GM06990 (cell line): ENCODE results near the gene CNTNAP5.

Experiments
- DNase-seq: peaks from one replicate; pipeline ENCODE4 v3.0.0-alpha.2; 2011; ENCODE audit not compliant: insufficient read length; ENCODE audit errors: extremely low read depth
- H3K27me3 ChIP-seq: replicated peaks from 2 replicates; pipeline ENCODE4 v1.6.0; 2011; ENCODE audit warnings: low read length; ENCODE audit not compliant: control insufficient read depth, insufficient read depth
- H3K36me3 ChIP-seq: 2 replicates; pipeline ENCODE4 v1.5.1; 2011; ENCODE audit warnings: low read length; ENCODE audit not compliant: control insufficient read depth, insufficient read depth
- H3K4me3 ChIP-seq: replicated peaks from 2 replicates; pipeline ENCODE4 v1.5.1; 2011; ENCODE audit warnings: low read depth, mild to moderate bottlenecking, control low read depth, low read length
- CTCF ChIP-seq: IDR thresholded peaks from 2 replicates; pipeline ENCODE4 v1.5.1; 2011; ENCODE audit warnings: low read length, control low read depth, mild to moderate bottlenecking, inconsistent platforms; ENCODE audit not compliant: insufficient read depth, poor library complexity, severe bottlenecking

CNTNAP5 gene

GRCh38 chr2:124316133-124316532 lies 291.0 kb downstream of the CNTNAP5 start:
- TF ChIP-seq CTCF: no peak
- Histone ChIP-seq H3K36me3 (no peaks in the 10 kb centered on the region), H3K27me3 (no peaks in the 10 kb centered on the region), H3K4me3 (no peak overlapping the region)
- DNase-seq: no peak

DNA sequence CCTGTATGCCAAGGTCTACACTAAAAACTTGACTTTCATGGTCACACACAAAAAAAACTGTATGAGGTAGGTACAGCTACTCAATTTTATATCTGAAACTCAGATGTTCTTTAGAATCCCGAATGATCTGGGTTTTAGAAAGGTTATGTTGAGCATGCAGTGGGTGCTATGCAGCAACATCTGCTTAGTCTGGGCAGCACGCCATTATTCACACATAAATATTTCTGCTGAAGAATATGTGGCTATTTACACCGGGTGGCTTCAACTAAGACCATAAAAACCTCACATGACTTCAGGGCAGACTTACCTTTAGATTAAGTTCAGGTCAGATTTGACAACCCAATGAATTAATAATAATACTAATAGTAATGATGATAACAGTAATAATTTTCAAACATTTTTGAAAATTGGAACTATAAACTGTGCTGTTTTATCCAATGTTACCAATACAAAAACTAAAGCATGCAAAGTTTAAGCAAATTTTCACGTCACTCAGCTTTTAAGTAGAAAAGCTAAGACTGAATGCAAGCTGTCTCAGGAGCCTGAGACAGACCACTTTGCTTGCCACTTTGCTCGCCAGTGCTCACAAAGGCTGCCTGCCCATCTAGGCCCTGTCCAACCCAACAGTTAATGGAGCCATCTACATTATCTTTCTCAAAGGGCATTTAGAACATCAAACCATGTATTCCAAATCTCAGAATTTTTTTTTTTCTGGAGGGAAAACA lies 292.0 kb downstream of the CNTNAP5 start:
- H3K4me3 ChIP-seq: no peak overlapping the region
- no peaks in the 10 kb centered on the region for H3K36me3 ChIP-seq
- no peaks in the 10 kb centered on the region for H3K27me3 ChIP-seq
- no peak for TF ChIP-seq CTCF
- no peak for DNase-seq

DNA sequence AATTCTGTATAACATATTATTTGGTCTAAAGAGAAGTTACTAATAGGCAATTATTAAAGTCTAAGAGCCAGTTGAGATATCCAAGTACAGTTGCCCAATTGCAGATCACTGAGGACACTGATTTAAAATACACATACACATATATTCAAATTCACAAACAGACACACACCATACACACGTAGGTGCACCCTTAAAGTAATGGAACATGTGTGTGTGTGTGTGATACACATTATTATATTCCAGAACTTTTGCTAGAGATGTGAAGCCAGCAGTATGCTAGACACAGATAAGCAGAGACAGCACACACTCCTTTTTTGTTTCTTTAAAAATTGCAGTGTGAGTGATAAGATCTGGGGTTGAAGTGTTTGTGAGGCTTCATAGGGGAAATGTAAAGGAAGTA lies 292.5 kb downstream of the CNTNAP5 start:
- no peak for TF ChIP-seq CTCF
- Histone ChIP-seq H3K27me3 (no peaks in the 10 kb centered on the region), H3K4me3 (no peak overlapping the region), H3K36me3 (no peaks in the 10 kb centered on the region)
- DNase-seq: no peak

GRCh38 chr2:124318913-124319312 lies 293.8 kb downstream of the CNTNAP5 start:
- no peak for TF ChIP-seq CTCF
- H3K36me3 ChIP-seq: no peaks in the 10 kb centered on the region
- H3K27me3 ChIP-seq: no peaks in the 10 kb centered on the region
- DNase-seq: no peak
- H3K4me3 ChIP-seq: no peak overlapping the region

DNA sequence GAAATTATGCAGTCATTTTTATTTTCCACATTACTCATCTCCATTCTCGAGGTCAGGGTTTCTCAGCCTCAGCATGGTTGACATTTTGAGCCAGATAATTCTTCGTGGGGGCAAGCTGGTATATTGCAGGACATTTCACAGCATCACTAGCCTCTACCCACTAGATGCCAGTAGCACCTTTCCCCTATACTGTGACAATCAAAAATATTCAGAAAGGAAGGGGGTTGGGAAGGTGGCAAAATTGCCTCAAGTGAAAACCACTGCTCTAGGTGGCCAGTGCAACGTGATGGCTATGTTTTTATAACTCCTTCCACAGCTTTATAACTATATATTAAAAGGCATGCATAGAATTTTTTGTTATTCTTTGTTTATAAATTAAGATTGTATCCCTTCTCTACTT lies 294.5 kb downstream of the CNTNAP5 start:
- Histone ChIP-seq H3K27me3 (no peaks in the 10 kb centered on the region), H3K36me3 (no peaks in the 10 kb centered on the region), H3K4me3 (no peak overlapping the region)
- TF ChIP-seq CTCF: no peak
- DNase-seq: no peak
